GM12864 (cell line): ENCODE measurements around the gene UGT1A7.

Experiments used
- DNase-seq: peaks from one replicate; pipeline ENCODE4 v3.0.0-alpha.2; 2011; ENCODE audit warnings: low read depth
- H3K4me3 ChIP-seq: 2 replicates; pipeline ENCODE4 v1.5.1; 2011; ENCODE audit warnings: mild to moderate bottlenecking, low read depth, low read length, control low read depth
- TF ChIP-seq, protein P1 (sequence below): IDR thresholded peaks from 2 replicates; pipeline ENCODE4 v1.5.1; 2011; ENCODE audit warnings: low read depth, mild to moderate bottlenecking, moderate library complexity, low read length, control low read depth, inconsistent platforms; ENCODE audit errors: missing control alignments

Gene UGT1A7

DNA sequence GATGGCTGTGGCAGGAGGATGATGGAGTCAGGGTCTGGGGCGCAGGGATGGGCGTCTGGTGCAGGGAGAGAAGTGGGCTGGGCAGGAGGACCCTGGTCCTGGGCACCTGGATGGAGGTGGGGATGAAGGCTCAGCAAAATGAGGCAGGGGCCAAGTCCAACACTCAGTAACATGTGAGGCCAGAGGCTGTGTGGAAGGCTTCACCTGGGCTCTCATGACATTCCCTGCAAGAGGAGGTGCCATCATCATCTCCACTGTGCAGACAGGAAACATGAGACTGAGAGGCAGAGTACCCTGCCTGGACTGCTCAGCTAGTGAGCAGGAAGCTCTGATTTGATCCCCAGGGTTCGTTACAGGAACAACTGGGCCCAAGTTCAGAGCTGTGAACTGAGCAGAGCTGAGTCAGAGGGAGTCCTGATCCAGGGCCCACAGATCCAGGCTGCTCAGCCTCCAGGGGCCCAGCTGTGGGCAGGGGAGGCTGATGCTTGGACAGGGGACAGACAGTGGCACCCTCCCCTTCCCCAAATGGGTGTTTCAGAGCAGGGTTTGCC lies 135.7 kb downstream of the UGT1A7 start:
- no peak for DNase-seq

DNA sequence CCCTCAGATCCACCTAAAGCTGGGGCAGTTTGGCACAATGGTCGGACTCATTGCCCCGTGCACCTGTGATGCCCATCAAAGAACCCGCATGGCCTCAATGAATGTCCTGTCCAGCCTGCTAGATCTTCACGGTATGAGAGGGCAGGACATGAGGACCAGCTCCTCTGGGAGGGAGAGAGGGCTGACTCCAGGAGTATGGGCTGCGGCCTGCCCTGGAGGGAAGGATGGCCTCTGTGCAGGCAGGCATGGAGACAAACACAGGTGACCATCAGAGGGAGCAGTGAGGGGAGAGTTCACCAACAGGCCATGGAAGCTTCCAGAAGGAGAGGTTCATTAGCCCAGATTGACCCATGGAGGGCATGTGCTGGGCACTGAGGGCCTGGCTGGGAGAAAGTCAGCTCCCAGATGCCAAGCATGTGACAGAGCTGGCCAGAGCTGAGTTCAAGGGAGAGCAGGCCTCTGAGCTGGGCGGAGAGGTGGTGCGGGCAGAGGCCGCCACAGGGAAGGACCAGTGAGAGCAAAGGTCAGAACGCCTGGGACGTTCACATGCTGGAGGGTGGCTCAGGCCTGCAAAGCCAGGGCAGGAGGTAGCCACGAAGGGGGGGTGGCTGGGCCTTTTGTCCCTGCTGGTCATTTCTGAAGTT lies 136.4 kb downstream of the UGT1A7 start:
- H3K4me3 ChIP-seq, result no peak overlapping the region
- TF ChIP-seq, protein P1, sequence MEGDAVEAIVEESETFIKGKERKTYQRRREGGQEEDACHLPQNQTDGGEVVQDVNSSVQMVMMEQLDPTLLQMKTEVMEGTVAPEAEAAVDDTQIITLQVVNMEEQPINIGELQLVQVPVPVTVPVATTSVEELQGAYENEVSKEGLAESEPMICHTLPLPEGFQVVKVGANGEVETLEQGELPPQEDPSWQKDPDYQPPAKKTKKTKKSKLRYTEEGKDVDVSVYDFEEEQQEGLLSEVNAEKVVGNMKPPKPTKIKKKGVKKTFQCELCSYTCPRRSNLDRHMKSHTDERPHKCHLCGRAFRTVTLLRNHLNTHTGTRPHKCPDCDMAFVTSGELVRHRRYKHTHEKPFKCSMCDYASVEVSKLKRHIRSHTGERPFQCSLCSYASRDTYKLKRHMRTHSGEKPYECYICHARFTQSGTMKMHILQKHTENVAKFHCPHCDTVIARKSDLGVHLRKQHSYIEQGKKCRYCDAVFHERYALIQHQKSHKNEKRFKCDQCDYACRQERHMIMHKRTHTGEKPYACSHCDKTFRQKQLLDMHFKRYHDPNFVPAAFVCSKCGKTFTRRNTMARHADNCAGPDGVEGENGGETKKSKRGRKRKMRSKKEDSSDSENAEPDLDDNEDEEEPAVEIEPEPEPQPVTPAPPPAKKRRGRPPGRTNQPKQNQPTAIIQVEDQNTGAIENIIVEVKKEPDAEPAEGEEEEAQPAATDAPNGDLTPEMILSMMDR, result no peak
- no peak for DNase-seq

More for the DNA sequence above, 135.7 kb downstream of the UGT1A7 start:
- no peak overlapping the region for H3K4me3 ChIP-seq
- TF ChIP-seq, protein P1, result no peak

DNA sequence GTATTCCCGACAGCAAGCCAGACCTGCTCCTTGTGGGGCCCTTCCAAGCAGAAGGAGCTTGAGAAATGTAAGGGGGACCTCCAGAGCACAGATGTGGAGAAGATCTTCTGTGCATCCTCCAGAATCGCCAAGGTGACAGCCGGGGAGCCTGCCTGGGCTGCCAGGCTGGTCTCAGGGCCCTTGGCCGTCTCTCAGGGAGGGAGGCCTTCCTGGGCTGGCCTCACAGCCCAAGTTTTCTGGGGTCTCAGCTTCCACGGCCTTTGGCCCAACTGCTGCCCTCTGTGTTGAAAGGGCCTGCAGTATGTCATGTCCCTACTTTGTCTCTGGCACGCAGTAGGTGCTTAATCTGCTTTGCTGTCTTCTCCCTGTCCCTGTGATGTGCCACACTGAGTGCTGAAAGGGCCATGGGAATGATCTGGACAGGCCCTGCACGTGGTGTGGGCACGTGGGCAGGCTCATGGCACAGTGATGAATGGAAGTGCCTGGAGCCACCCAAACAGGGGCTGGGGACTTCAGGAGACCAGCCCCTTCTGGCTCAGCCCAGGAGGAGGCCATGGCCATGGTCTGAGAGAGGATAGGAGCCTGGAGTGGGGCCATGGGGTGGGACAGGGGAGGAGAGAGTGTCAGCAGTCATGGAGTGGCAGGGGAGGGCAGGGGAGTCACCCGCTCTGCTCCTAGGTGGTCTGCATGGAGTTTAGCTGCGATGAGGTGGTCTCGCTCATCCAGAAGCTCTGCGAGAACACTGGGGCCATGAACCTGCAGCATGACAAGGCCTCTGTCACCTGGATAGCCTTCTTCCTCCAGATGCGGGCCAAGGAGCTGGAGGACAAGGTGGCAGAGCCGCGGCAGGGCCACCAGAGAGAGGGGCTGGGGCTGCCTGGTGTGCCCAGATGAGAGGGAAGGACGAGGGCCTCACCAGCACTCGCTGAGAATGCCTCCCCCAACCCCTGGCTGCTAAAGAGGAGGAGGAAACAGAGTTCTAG lies 137.2 kb downstream of the UGT1A7 start:
- TF ChIP-seq, protein P1, result no peak
- no peak overlapping the region for H3K4me3 ChIP-seq
- no peak for DNase-seq

DNA sequence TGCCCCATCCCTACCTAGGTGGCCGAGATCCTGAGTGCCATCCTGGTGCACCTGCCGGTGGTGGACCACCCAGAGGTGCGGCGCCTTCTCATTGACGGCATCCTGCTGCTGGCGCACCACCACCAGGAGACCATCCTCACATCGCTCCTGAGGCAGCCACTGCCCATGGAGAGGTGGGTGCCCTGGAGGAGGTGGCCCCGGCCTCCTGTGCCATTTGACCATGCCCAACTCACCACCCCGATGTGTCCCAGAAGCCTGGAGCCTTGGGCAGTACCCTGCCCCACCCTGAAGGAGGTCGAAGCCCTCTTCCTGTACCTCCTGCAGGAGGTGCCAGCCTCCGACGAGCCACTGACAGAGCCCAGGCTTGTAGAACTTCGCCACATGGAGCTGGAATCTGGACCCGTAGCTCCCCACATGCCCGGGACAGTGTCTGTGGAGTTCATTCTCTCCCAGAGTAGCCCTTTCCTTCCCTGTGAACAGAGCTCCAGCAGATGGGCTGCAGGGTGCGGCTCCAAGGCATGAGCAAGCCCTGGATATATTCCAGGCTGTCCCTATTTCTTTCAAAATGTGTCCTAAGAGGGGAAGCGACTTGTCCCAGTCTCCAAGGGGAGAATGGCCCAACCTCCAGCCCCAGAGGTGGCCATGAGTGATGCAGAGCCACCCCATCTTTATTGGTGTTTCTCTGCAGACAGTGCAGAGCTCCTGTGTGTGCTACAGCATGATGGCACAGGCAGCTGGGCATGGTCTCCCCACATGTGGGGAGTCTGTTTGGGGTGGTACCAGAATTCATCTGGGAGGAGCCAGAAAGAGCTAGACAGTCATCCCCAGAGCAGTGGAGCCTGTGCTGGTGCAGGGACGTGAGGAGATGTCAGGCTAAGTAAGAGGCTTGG lies 138.4 kb downstream of the UGT1A7 start:
- H3K4me3 ChIP-seq, result no peak overlapping the region
- TF ChIP-seq, protein P1, result no peak
- no peak for DNase-seq

DNA sequence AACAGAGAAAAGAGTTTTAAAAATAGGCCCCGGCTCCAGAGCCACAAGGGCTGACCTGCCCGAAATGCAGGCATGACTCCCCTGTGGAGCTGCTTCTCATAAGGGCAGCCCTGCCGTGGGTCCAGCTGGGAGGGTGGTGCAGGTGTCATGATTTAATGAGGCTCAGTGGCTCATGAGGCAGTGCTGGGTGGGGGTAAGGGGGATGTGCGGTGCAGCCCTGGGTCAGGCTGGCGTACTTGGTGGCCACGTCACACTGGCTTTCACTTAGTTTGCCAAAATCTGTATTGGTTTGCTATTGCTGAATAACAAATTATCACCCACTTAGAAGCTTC lies 139.0 kb downstream of the UGT1A7 start:
- no peak for DNase-seq
- no peak overlapping the region for H3K4me3 ChIP-seq
- TF ChIP-seq, protein P1, result no peak

DNA sequence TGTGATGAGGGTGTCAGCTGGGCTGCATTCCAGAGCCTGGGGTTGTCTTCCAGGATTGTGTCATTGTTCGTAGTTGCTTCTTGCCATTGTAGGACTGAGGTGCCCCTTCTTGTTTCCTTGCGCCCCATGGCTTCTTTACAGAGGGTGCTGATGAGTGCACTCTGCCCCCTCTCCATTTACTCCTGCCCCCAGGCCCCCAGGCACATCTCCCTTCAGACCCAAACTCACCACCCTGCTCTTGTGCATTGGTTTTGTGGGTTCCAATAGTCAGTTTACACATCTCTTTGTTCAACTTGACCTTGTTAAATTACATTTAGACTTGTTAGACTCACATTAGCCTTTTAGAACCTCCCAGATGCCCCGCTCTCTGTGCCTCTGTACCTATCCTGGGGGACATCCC lies 139.5 kb downstream of the UGT1A7 start:
- TF ChIP-seq, protein P1, result no peak
- no peak for DNase-seq
- H3K4me3 ChIP-seq, result no peak overlapping the region
